T-cell (primary cell): ENCODE data around the gene RBM19. TPM values are rescaled to one million over a fixed set of nuclear protein-coding genes. Genes with fewer than 3 reads are reported as not detected.

Experiments used
- ATAC-seq, 4 experiments: fragments of 200-7000 bp in 3 of 4; fragments of 150-1000 bp in 1 of 4; cut with Tn5 transposase; replicated peaks in 1 of 4; 1 replicate in 3 of 4; 2 replicates in 1 of 4; pipeline ENCODE4 v1.10.0; 2021; ENCODE audit warnings: moderate library complexity in 3 of 4, mild to moderate bottlenecking in 2 of 4, moderate number of reproducible peaks in 1 of 4
- CTCF ChIA-PET, 2 donors: fragments of 300-600 bp; sonication (Branson Sonifier 250); formaldehyde crosslinking; loops; one replicate each; lab custom pipeline; 2022; ENCODE audit warnings: antibody characterized with exemption in 2 of 2; lab: Charles Lee
- POLR2A ChIA-PET, 2 donors: fragments of 300-600 bp; sonication (Branson Sonifier 250); formaldehyde crosslinking; loops; one replicate each; lab custom pipeline; 2022; ENCODE audit warnings: antibody characterized with exemption in 2 of 2; lab: Charles Lee
- DNase-seq, 35 experiments: peaks; one replicate each; pipeline versions ENCODE4 v3.0.0 to v3.0.0-alpha.2; 2013 to 2023
- H3K27ac ChIP-seq: one replicate; pipeline ENCODE4 v1.5.1; 2013; ENCODE audit warnings: low read length
- H3K27me3 ChIP-seq, 2 experiments: replicated peaks in 1 of 2; 1 replicate in 1 of 2; 2 replicates in 1 of 2; pipeline versions ENCODE4 v1.6.1 to v1.7.0; 2013; ENCODE audit warnings: low read length in 1 of 2, mixed read lengths in 1 of 2; ENCODE audit not compliant: control insufficient read depth in 2 of 2, insufficient read depth in 2 of 2; ENCODE audit errors: extremely low read depth in 1 of 2
- H3K36me3 ChIP-seq, 2 donors: 1 replicate in 1 of 2; 2 replicates in 1 of 2; pipeline versions ENCODE4 v1.6.1 to v1.7.0; 2013; ENCODE audit warnings: low read length in 1 of 2; ENCODE audit not compliant: control insufficient read depth in 2 of 2, insufficient read depth in 1 of 2; ENCODE audit errors: extremely low read depth in 1 of 2
- H3K4me1 ChIP-seq, 2 experiments: 1 replicate in 1 of 2; 2 replicates in 1 of 2; pipeline versions ENCODE4 v1.6.1 to v1.7.0; 2013; ENCODE audit warnings: low read length in 2 of 2, mixed read lengths in 1 of 2; ENCODE audit not compliant: insufficient read depth in 2 of 2, control insufficient read depth in 1 of 2; ENCODE audit errors: extremely low read depth in 1 of 2
- H3K4me3 ChIP-seq, 2 donors: 1 replicate in 1 of 2; 2 replicates in 1 of 2; pipeline versions ENCODE4 v1.5.1 to v1.7.0; 2013; ENCODE audit warnings: mild to moderate bottlenecking in 2 of 2, low read length in 1 of 2, moderate library complexity in 1 of 2; ENCODE audit not compliant: control insufficient read depth in 1 of 2; ENCODE audit errors: extremely low read depth in 1 of 2
- H3K9me3 ChIP-seq: 2 replicates; pipeline ENCODE4 v1.7.0; 2013
- H3K27ac Mint-ChIP-seq, 2 donors: one replicate each; pipeline ENCODE4 v1.8.0; 2020 to 2021; ENCODE audit warnings: mild to moderate bottlenecking in 2 of 2, mixed read lengths in 2 of 2
- H3K27me3 Mint-ChIP-seq, 2 donors: one replicate each; pipeline ENCODE4 v1.8.0; 2021 to 2022; ENCODE audit warnings: mixed read lengths in 2 of 2
- H3K36me3 Mint-ChIP-seq: one replicate; pipeline ENCODE4 v1.8.0; 2021; ENCODE audit warnings: mixed read lengths
- H3K4me1 Mint-ChIP-seq, 3 donors: one replicate each; pipeline ENCODE4 v1.8.0; 2020 to 2022; ENCODE audit warnings: mixed read lengths in 3 of 3, mild to moderate bottlenecking in 1 of 3
- H3K4me3 Mint-ChIP-seq, 3 donors: one replicate each; pipeline ENCODE4 v1.8.0; 2020 to 2022; ENCODE audit warnings: mild to moderate bottlenecking in 3 of 3, mixed read lengths in 3 of 3, moderate library complexity in 3 of 3
- H3K9me3 Mint-ChIP-seq, 3 donors: one replicate each; pipeline ENCODE4 v1.8.0; 2020 to 2022; ENCODE audit warnings: mixed read lengths in 3 of 3
- WGBS: methylation state at CpG from one replicate; pipeline ENCODE4 v1.1.5; 2013; ENCODE audit warnings: missing lambda C conversion rate; ENCODE audit not compliant: insufficient coverage; 5-methylcytosine and 5-hydroxymethylcytosine counted together
- total RNA-seq, 35 experiments: library from RNA in 6 of 35; stranded (reverse) in 6 of 35; fragments of 120-200 nt in 1 of 35; gene quantifications; one replicate each; pipeline versions ENCODE4 v1.2.1 to v1.2.4 and lab custom pipeline; 2013 to 2026

The RBM19 gene
- total RNA-seq, 5 donors from 2014 or later (not counting 1 experiment from before 2014, with no cell fraction given) = 57.9 to 80.3 (median 78.3) TPM

- ChIA-PET CTCF (no interaction called here), POLR2A (no interaction called here)
- H3K4me3 Mint-ChIP-seq = no peak overlapping the region
Observed at GRCh38 chr12:113774526-113774925, 191.6 kb downstream of the RBM19 start.

GRCh38 chr12:113772505-113773030 lies 193.6 kb downstream of the RBM19 start:
- ATAC-seq (no peak), DNase-seq (no peak)
- H3K4me3 ChIP-seq = no peak overlapping the region
- CTCF ChIA-PET = interaction anchor here in 1 of 2 donors (0.6 kb wide), 1 partner anchor 547 kb away, joined by 3 read pairs; no protein-coding TSS in a partner anchor
- Mint-ChIP-seq H3K4me1 (no peaks in the 10 kb centered on the region), H3K27me3 (peaks cover 16 to 18% of the 10 kb centered on the region in 2 donors), H3K9me3 (no peaks in the 10 kb centered on the region), H3K27ac (no peak overlapping the region), H3K4me3 (no peak overlapping the region), H3K36me3 (no peaks in the 10 kb centered on the region)
- WGBS = 60% methylated on average over 4 of the region's 6 CpGs
- no peak overlapping the region for H3K27ac ChIP-seq
- H3K9me3 ChIP-seq = no peaks in the 10 kb centered on the region
- H3K36me3 ChIP-seq = no peaks in the 10 kb centered on the region
- H3K4me1 ChIP-seq = no peaks in the 10 kb centered on the region
- peaks cover 0 to 23% of the 10 kb centered on the region in 2 experiments for H3K27me3 ChIP-seq
- POLR2A ChIA-PET = interaction anchor here in 1 of 2 donors (0.7 kb wide), 1 partner anchor 73 kb away, joined by 3 read pairs; no protein-coding TSS in a partner anchor

More at GRCh38 chr12:113774526-113774925, 191.6 kb downstream of the RBM19 start:
- Histone ChIP-seq H3K27ac (no peak overlapping the region), H3K4me1 (no peaks in the 10 kb centered on the region), H3K36me3 (no peaks in the 10 kb centered on the region), H3K9me3 (no peaks in the 10 kb centered on the region), H3K27me3 (peaks cover 0 to 27% of the 10 kb centered on the region in 2 experiments), H3K4me3 (no peak overlapping the region)
- no peaks in the 10 kb centered on the region for H3K4me1 Mint-ChIP-seq
- H3K27ac Mint-ChIP-seq = no peak overlapping the region
- whole genome bisulfite sequencing = 81% methylated on average over 2 of the region's 5 CpGs
- H3K27me3 Mint-ChIP-seq = peaks cover 20 to 21% of the 10 kb centered on the region in 2 donors
- H3K9me3 Mint-ChIP-seq = peaks cover 0 to 4% (median 0%) of the 10 kb centered on the region in 3 donors
- DNase-seq (no peak), ATAC-seq (no peak)
- no peaks in the 10 kb centered on the region for H3K36me3 Mint-ChIP-seq

GRCh38 chr12:113770389-113770865 lies 195.7 kb downstream of the RBM19 start:
- CTCF ChIA-PET = no interaction called here
- no peaks in the 10 kb centered on the region for H3K9me3 ChIP-seq

GRCh38 chr12:113769305-113769704 lies 196.8 kb downstream of the RBM19 start:
- no peak for ATAC-seq

More at GRCh38 chr12:113770389-113770865, 195.7 kb downstream of the RBM19 start:
- no peak overlapping the region for H3K27ac ChIP-seq
- Mint-ChIP-seq H3K4me3 (no peak overlapping the region), H3K27ac (no peak overlapping the region), H3K27me3 (peaks cover 9 to 15% of the 10 kb centered on the region in 2 donors), H3K4me1 (no peaks in the 10 kb centered on the region), H3K36me3 (no peaks in the 10 kb centered on the region), H3K9me3 (no peaks in the 10 kb centered on the region)
- H3K36me3 ChIP-seq = no peaks in the 10 kb centered on the region
- peaks cover 0 to 17% of the 10 kb centered on the region in 2 experiments for H3K27me3 ChIP-seq
- no peaks in the 10 kb centered on the region for H3K4me1 ChIP-seq
- 72% methylated on average over 9 of the region's 10 CpGs for WGBS
- POLR2A ChIA-PET = no interaction called here
- no peak overlapping the region for H3K4me3 ChIP-seq
- no peak for ATAC-seq
- DNase-seq = no peak

GRCh38 chr12:113768850-113769249 lies 197.3 kb downstream of the RBM19 start:
- H3K9me3 ChIP-seq = no peaks in the 10 kb centered on the region
- peaks cover 0 to 22% of the 10 kb centered on the region in 2 experiments for H3K27me3 ChIP-seq
- no peaks in the 10 kb centered on the region for H3K36me3 ChIP-seq
- Mint-ChIP-seq H3K4me1 (no peaks in the 10 kb centered on the region), H3K9me3 (no peaks in the 10 kb centered on the region), H3K4me3 (no peak overlapping the region), H3K27me3 (peaks cover 11 to 14% of the 10 kb centered on the region in 2 donors), H3K36me3 (no peaks in the 10 kb centered on the region), H3K27ac (no peak overlapping the region)
- ChIA-PET POLR2A (no interaction called here), CTCF (no interaction called here)
- ATAC-seq (no peak), DNase-seq (no peak)
- H3K4me3 ChIP-seq = no peak overlapping the region
- H3K27ac ChIP-seq = no peak overlapping the region
- no peaks in the 10 kb centered on the region for H3K4me1 ChIP-seq
- WGBS = 77% methylated on average over 3 of the region's 6 CpGs

More at GRCh38 chr12:113769305-113769704, 196.8 kb downstream of the RBM19 start:
- no peaks in the 10 kb centered on the region for H3K36me3 Mint-ChIP-seq
- Histone ChIP-seq H3K27me3 (peaks cover 0 to 21% of the 10 kb centered on the region in 2 experiments), H3K4me1 (no peaks in the 10 kb centered on the region), H3K36me3 (no peaks in the 10 kb centered on the region), H3K4me3 (no peak overlapping the region), H3K27ac (no peak overlapping the region), H3K9me3 (no peaks in the 10 kb centered on the region)
- no peak overlapping the region for H3K27ac Mint-ChIP-seq
- POLR2A ChIA-PET = no interaction called here
- CTCF ChIA-PET = no interaction called here
- H3K4me1 Mint-ChIP-seq = no peaks in the 10 kb centered on the region
- H3K4me3 Mint-ChIP-seq = no peak overlapping the region
- H3K27me3 Mint-ChIP-seq = peaks cover 10 to 14% of the 10 kb centered on the region in 2 donors
- no peaks in the 10 kb centered on the region for H3K9me3 Mint-ChIP-seq
- DNase-seq = no peak
- WGBS = 70% methylated on average over 2 of the region's 9 CpGs

GRCh38 chr12:113766879-113767878 lies 198.9 kb downstream of the RBM19 start:
- Mint-ChIP-seq H3K9me3 (no peaks in the 10 kb centered on the region), H3K27ac (no peak overlapping the region), H3K36me3 (no peaks in the 10 kb centered on the region), H3K4me3 (no peak overlapping the region), H3K27me3 (peaks cover 24 to 25% of the 10 kb centered on the region in 2 donors), H3K4me1 (no peaks in the 10 kb centered on the region)
- DNase-seq (no peak), ATAC-seq (no peak)
- Histone ChIP-seq H3K4me1 (no peaks in the 10 kb centered on the region), H3K9me3 (no peaks in the 10 kb centered on the region), H3K4me3 (no peak overlapping the region), H3K36me3 (no peaks in the 10 kb centered on the region), H3K27ac (no peak overlapping the region), H3K27me3 (peaks cover 2 to 30% of the 10 kb centered on the region in 2 experiments)
- ChIA-PET POLR2A (no interaction called here), CTCF (no interaction called here)
- 100% methylated on average over 2 of the region's 10 CpGs for WGBS
